HepG2 (cell line): ENCODE results near the gene HEPACAM. TPM values are rescaled to one million over a fixed set of nuclear protein-coding genes. Genes with fewer than 3 reads are reported as not detected.

Experiments used
- CAMTA2 ChIP-seq: sonication (generic); formaldehyde crosslinking; IDR thresholded peaks from 2 replicates; pipeline ENCODE4 v1.4.0; 2020; ENCODE audit warnings: mild to moderate bottlenecking, missing genetic modification reagents, borderline replicate concordance
- CBX2 ChIP-seq, 2 experiments: fragments of 200-600 bp in 1 of 2; sonication (generic); formaldehyde crosslinking in 1 of 2; IDR thresholded peaks; 2 replicates each; pipeline versions ENCODE4 v1.7.0 to v1.8.1; 2018 to 2022; ENCODE audit warnings: low read depth in 2 of 2, low read length in 1 of 2, mild to moderate bottlenecking in 1 of 2, missing genetic modification reagents in 1 of 2
- CREB3 ChIP-seq: sonication (generic); formaldehyde crosslinking; IDR thresholded peaks from 2 replicates; pipeline ENCODE4 v1.5.0; 2020; ENCODE audit warnings: missing genetic modification reagents
- ELF3 ChIP-seq: IDR thresholded peaks from 2 replicates; pipeline ENCODE4 v1.6.1; 2016; ENCODE audit warnings: missing genetic modification reagents, missing compliant biosample characterization
- GPBP1L1 ChIP-seq: sonication (generic); formaldehyde crosslinking; IDR thresholded peaks from 2 replicates; pipeline ENCODE4 v1.5.0; 2020; ENCODE audit warnings: mild to moderate bottlenecking, missing genetic modification reagents
- RCOR2 ChIP-seq: IDR thresholded peaks from 2 replicates; pipeline ENCODE4 v1.6.1; 2016; ENCODE audit warnings: missing biosample characterization, missing genetic modification reagents
- TOE1 ChIP-seq: sonication (generic); formaldehyde crosslinking; IDR thresholded peaks from 2 replicates; pipeline ENCODE4 v1.4.0; 2020; ENCODE audit warnings: mild to moderate bottlenecking, missing genetic modification reagents
- TP53 ChIP-seq: sonication (generic); formaldehyde crosslinking; conservative IDR thresholded peaks from 2 replicates; pipeline ENCODE4 v1.4.0; 2020; ENCODE audit warnings: missing genetic modification reagents
- ZBTB10 ChIP-seq: sonication (generic); formaldehyde crosslinking; IDR thresholded peaks from 2 replicates; pipeline ENCODE4 v1.4.0; 2020; ENCODE audit warnings: missing genetic modification reagents, borderline replicate concordance
- ZBTB40 ChIP-seq, 2 experiments: fragments of 450-650 bp in 1 of 2; sonication (generic) in 1 of 2; formaldehyde crosslinking in 1 of 2; IDR thresholded peaks; 2 replicates each; pipeline versions ENCODE4 v1.6.1 to v1.8.0; 2016 to 2022; ENCODE audit warnings: antibody characterized with exemption in 1 of 2, mild to moderate bottlenecking in 1 of 2, missing genetic modification reagents in 1 of 2
- ZFP36L1 ChIP-seq: sonication (generic); formaldehyde crosslinking; IDR thresholded peaks from 2 replicates; pipeline ENCODE4 v1.8.0; 2022; ENCODE audit warnings: mild to moderate bottlenecking, missing genetic modification reagents, moderate library complexity
- ZNF556 ChIP-seq: sonication (generic); formaldehyde crosslinking; IDR thresholded peaks from 2 replicates; pipeline ENCODE4 v1.4.0; 2020; ENCODE audit warnings: mild to moderate bottlenecking, missing genetic modification reagents, borderline replicate concordance
- polyA plus RNA-seq, 8 experiments: library from polyadenylated mRNA; depleted of rRNA in 3 of 8; stranded (reverse) in 7 of 8; unstranded in 1 of 8; fragments of >200 nt; fragmentation: Illumina TruSeq in 4 of 8; extraction: Trizol in 4 of 8; gene quantifications; 2 replicates each; pipeline versions ENCODE4 v1.2.1 to v1.2.3, GENCODE V29; 2011 to 2016; ENCODE audit warnings: low read depth in 4 of 8, missing spikeins in 1 of 8, mixed read lengths in 1 of 8; ENCODE audit not compliant: insufficient read depth in 1 of 8
- total RNA-seq, 5 experiments: library from RNA; depleted of rRNA; stranded (reverse); fragments of >200 nt; fragmentation: Illumina TruSeq; extraction: Trizol; gene quantifications; 2 replicates each; pipeline ENCODE4 v1.2.3, GENCODE V29; 2016; ENCODE audit warnings: low read depth in 1 of 5

Gene HEPACAM
- total and polyA plus RNA-seq, 2 of the 13 experiments (the other 11 are each of a cell fraction or from before 2014, with no cell fraction given): 66.9 to 121 TPM

- TF ChIP-seq TP53 (no peak), ZNF556 (CRISPR knock-in tag) (peak; percentile 60; the same call in 1 of the 2 replicates), ZBTB10 (0 out of 2 replicates have a peak, but pooled peaks have one; percentile 44), RCOR2 (CRISPR knock-in tag) (0 out of 2 replicates have a peak, but pooled peaks have one; percentile 56), CBX2 (IDR thresholded peaks at IDR 0.05; ENCODE audit: low read depth, low read length) (no peak), CBX2 (CRISPR knock-in tag; IDR thresholded peaks at IDR 0.05; ENCODE audit: low read depth) (no peak), ZFP36L1 (no peak), TOE1 (no peak), ELF3 (CRISPR knock-in tag) (peak; percentile 75), GPBP1L1 (no peak), ZBTB40 (IDR thresholded peaks at IDR 0.05) (peak; percentile 73), ZBTB40 (CRISPR knock-in tag; IDR thresholded peaks at IDR 0.05) (peak; percentile 55; the same call in 1 of the 2 replicates), CREB3 (0 out of 2 replicates have a peak, but pooled peaks have one; percentile 64), CAMTA2 (CRISPR knock-in tag) (no peak)
Observed at GRCh38 chr11:124953753-124954589, 18.1 kb upstream of the HEPACAM start, which contains the start of gene CCDC15 (continued).
